ENCODE data around the gene LYZL1. TPM values are rescaled to one million over a fixed set of nuclear protein-coding genes. Genes with fewer than 3 reads are reported as not detected.

The LYZL1 gene
- total RNA-seq, 2 donors from 2014 or later: not detected

DNA sequence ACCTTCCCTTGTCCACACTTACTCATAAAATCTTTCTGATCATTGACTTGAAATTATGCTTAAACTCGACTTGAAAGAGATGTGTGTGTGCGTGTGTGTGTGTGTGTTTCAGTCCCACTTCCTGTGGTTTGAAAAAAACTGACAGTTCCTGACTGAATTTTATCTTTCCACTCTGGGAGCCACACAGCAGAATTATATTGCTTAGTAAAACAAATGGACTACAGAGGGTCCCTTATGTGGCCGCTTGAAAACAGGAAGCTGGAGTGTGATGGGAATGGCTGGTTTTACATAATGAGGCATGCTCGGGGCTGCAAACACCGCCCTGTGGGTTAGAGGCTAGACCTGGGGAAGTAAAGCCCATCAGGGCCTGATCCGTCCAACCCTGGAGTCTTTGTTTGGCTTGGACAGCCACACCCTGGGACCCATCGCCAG, 54.8 kb downstream of the LYZL1 start:
- no peaks in the 10 kb centered on the region for H3K9me3 ChIP-seq
- H3K27ac ChIP-seq: no peak overlapping the region

GRCh38 chr10:29344073-29344820, 55.4 kb downstream of the LYZL1 start:
- Histone ChIP-seq H3K4me1 (no peaks in the 10 kb centered on the region), H3K9ac (ENCODE audit: low read depth in 2 of 2, low read length in 2 of 2) (no peak overlapping the region), H3K9me3 (no peaks in the 10 kb centered on the region), H3K36me3 (no peaks in the 10 kb centered on the region), H3K4me3 (no peak overlapping the region), H3K27me3 (no peaks in the 10 kb centered on the region), H3K27ac (no peak overlapping the region)
- intact Hi-C loops (cut with DNase I): no loop called here
- no peak for DNase-seq
- TF ChIP-seq, protein P1, sequence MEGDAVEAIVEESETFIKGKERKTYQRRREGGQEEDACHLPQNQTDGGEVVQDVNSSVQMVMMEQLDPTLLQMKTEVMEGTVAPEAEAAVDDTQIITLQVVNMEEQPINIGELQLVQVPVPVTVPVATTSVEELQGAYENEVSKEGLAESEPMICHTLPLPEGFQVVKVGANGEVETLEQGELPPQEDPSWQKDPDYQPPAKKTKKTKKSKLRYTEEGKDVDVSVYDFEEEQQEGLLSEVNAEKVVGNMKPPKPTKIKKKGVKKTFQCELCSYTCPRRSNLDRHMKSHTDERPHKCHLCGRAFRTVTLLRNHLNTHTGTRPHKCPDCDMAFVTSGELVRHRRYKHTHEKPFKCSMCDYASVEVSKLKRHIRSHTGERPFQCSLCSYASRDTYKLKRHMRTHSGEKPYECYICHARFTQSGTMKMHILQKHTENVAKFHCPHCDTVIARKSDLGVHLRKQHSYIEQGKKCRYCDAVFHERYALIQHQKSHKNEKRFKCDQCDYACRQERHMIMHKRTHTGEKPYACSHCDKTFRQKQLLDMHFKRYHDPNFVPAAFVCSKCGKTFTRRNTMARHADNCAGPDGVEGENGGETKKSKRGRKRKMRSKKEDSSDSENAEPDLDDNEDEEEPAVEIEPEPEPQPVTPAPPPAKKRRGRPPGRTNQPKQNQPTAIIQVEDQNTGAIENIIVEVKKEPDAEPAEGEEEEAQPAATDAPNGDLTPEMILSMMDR (IDR thresholded peaks at IDR 0.05): no peak

More for the DNA sequence above, 54.8 kb downstream of the LYZL1 start:
- no peaks in the 10 kb centered on the region for H3K36me3 ChIP-seq
- H3K4me1 ChIP-seq: no peaks in the 10 kb centered on the region
- no peak overlapping the region for H3K9ac ChIP-seq (ENCODE audit: low read depth in 2 of 2, low read length in 2 of 2)
- TF ChIP-seq, protein P1 (IDR thresholded peaks at IDR 0.05): no peak
- no peaks in the 10 kb centered on the region for H3K27me3 ChIP-seq
- DNase-seq: no peak
- no peak overlapping the region for H3K4me3 ChIP-seq
- intact Hi-C loops (cut with DNase I): no loop called here

GRCh38 chr10:29345144-29345909, 56.5 kb downstream of the LYZL1 start:
- no peaks in the 10 kb centered on the region for H3K36me3 ChIP-seq
- H3K4me1 ChIP-seq: no peaks in the 10 kb centered on the region
- no peaks in the 10 kb centered on the region for H3K27me3 ChIP-seq
- TF ChIP-seq, protein P1 (IDR thresholded peaks at IDR 0.05): no peak
- no peak for DNase-seq
- no peak overlapping the region for H3K4me3 ChIP-seq
- intact Hi-C loops (cut with DNase I): no loop called here
- no peaks in the 10 kb centered on the region for H3K9me3 ChIP-seq
- H3K9ac ChIP-seq (ENCODE audit: low read depth in 2 of 2, low read length in 2 of 2): no peak overlapping the region
- H3K27ac ChIP-seq: no peak overlapping the region

DNA sequence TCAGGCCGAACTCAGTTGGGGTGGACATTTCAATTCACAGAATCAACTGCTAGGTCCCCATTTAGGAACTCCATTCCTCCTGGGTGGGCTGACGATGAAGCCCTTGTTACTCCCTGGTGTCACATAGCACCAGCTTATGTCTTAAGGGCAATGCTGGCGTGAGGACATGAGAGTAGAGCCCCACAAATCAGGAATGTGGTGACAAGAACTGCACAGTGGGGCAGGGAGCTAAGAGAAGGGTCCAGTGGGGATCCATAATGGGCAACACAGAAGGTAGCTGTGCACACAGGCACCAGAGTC, 57.0 kb downstream of the LYZL1 start:
- Histone ChIP-seq H3K9me3 (no peaks in the 10 kb centered on the region), H3K27me3 (no peaks in the 10 kb centered on the region), H3K4me3 (no peak overlapping the region), H3K27ac (no peak overlapping the region), H3K36me3 (no peaks in the 10 kb centered on the region), H3K9ac (ENCODE audit: low read depth in 2 of 2, low read length in 2 of 2) (no peak overlapping the region), H3K4me1 (no peaks in the 10 kb centered on the region)
- DNase-seq: no peak
- intact Hi-C loops (cut with DNase I): no loop called here
- TF ChIP-seq, protein P1 (IDR thresholded peaks at IDR 0.05): no peak

DNA sequence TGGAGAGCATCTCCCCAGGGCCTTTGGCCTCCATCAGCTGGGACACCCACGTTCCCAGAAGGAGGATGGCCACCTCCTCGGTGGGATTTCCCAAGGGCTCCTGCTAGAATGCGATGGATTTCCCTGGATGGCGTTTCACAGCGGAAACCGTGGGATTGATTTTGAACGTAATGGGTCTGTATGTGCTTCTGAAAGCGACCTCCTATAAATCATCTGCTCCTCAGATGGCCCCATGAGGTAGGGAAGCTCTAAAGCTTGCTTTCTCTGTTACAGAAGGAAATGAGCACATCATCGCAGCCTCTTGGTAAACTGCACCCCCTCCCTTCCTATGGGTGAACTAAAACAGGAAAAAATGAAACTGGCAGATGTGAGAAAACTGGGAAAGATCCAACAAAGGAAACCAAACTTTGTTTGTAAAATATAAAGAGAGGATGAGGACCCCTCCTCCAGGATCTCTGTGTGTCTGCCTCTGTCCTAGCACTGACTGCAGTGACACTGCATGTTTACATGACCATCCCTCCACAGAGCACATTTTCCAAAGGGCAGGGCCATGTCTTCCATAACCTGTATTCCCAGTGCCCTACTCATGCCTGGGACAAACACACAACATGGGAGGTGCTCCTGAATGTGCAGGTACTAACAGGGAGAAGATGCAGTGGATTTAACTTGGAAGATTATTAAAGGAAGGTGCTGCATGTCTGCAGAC, 57.6 kb downstream of the LYZL1 start:
- TF ChIP-seq, protein P1 (IDR thresholded peaks at IDR 0.05): no peak
- no peak overlapping the region for H3K4me3 ChIP-seq
- intact Hi-C loops (cut with DNase I): no loop called here
- H3K9ac ChIP-seq (ENCODE audit: low read depth in 2 of 2, low read length in 2 of 2): no peak overlapping the region
- H3K4me1 ChIP-seq: no peaks in the 10 kb centered on the region
- no peak overlapping the region for H3K27ac ChIP-seq
- no peak for DNase-seq
- H3K27me3 ChIP-seq: no peaks in the 10 kb centered on the region
- H3K36me3 ChIP-seq: no peaks in the 10 kb centered on the region
- H3K9me3 ChIP-seq: no peaks in the 10 kb centered on the region

Measured in colonic mucosa (tissue), 4 donors.